Parathyroid adenoma (tissue), 2 donors: ENCODE data around the gene AMER2.

Experiments used
- H2AFZ ChIP-seq: fragments of 300-600 bp; sonication (generic); one replicate; pipeline ENCODE4 v1.7.0; 2017; ENCODE audit warnings: antibody characterized with exemption, mild to moderate bottlenecking
- H3K27ac ChIP-seq: fragments of 300-600 bp; sonication (generic); one replicate; pipeline ENCODE4 v1.7.0; 2017
- H3K27me3 ChIP-seq: fragments of 300-600 bp; sonication (generic); one replicate; pipeline ENCODE4 v1.7.0; 2017; ENCODE audit warnings: low read length; ENCODE audit not compliant: control insufficient read depth, insufficient read depth
- H3K36me3 ChIP-seq: fragments of 300-600 bp; sonication (generic); one replicate; pipeline ENCODE4 v1.7.0; 2017; ENCODE audit warnings: low read length; ENCODE audit not compliant: control insufficient read depth, insufficient read depth
- H3K4me1 ChIP-seq: fragments of 300-600 bp; sonication (generic); one replicate; pipeline ENCODE4 v1.7.0; 2017; ENCODE audit warnings: control low read depth
- H3K4me2 ChIP-seq: fragments of 300-600 bp; sonication (generic); one replicate; pipeline ENCODE4 v1.7.0; 2017; ENCODE audit warnings: low read length
- H3K4me3 ChIP-seq: fragments of 300-600 bp; sonication (generic); one replicate; pipeline ENCODE4 v1.7.0; 2017; ENCODE audit warnings: low read depth, low read length
- H3K79me2 ChIP-seq: fragments of 300-600 bp; sonication (generic); one replicate; pipeline ENCODE4 v1.7.0; 2017; ENCODE audit warnings: control low read depth
- H3K9ac ChIP-seq: fragments of 300-600 bp; sonication (generic); one replicate; pipeline ENCODE4 v1.7.0; 2017; ENCODE audit warnings: mild to moderate bottlenecking
- H3K9me3 ChIP-seq: fragments of 300-600 bp; sonication (generic); one replicate; pipeline ENCODE4 v1.7.0; 2017; ENCODE audit warnings: low read length; ENCODE audit not compliant: control insufficient read depth
- TF ChIP-seq, protein P1 (sequence below): fragments of 300-600 bp; sonication (generic); IDR thresholded peaks from one replicate; pipeline ENCODE4 v1.7.0; 2017; ENCODE audit warnings: antibody characterized with exemption, mild to moderate bottlenecking
- donor health status: primary hyperparathyroidism.

AMER2 gene

GRCh38 chr13:25132751-25133390 is 39.2 kb downstream of the AMER2 start:
- Histone ChIP-seq H3K79me2 (no peaks in the 10 kb centered on the region), H3K9me3 (no peaks in the 10 kb centered on the region), H3K27ac (no peak overlapping the region), H2AFZ (no peak overlapping the region), H3K4me3 (no peak overlapping the region), H3K36me3 (no peaks in the 10 kb centered on the region), H3K4me1 (no peaks in the 10 kb centered on the region), H3K9ac (no peak overlapping the region), H3K4me2 (no peak overlapping the region), H3K27me3 (no peaks in the 10 kb centered on the region)
- TF ChIP-seq, protein P1, sequence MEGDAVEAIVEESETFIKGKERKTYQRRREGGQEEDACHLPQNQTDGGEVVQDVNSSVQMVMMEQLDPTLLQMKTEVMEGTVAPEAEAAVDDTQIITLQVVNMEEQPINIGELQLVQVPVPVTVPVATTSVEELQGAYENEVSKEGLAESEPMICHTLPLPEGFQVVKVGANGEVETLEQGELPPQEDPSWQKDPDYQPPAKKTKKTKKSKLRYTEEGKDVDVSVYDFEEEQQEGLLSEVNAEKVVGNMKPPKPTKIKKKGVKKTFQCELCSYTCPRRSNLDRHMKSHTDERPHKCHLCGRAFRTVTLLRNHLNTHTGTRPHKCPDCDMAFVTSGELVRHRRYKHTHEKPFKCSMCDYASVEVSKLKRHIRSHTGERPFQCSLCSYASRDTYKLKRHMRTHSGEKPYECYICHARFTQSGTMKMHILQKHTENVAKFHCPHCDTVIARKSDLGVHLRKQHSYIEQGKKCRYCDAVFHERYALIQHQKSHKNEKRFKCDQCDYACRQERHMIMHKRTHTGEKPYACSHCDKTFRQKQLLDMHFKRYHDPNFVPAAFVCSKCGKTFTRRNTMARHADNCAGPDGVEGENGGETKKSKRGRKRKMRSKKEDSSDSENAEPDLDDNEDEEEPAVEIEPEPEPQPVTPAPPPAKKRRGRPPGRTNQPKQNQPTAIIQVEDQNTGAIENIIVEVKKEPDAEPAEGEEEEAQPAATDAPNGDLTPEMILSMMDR, result no peak

- Histone ChIP-seq H3K36me3 (no peaks in the 10 kb centered on the region), H3K4me3 (no peak overlapping the region), H3K9ac (no peak overlapping the region), H3K9me3 (no peaks in the 10 kb centered on the region), H3K27ac (no peak overlapping the region), H3K4me1 (no peaks in the 10 kb centered on the region), H2AFZ (no peak overlapping the region), H3K27me3 (no peaks in the 10 kb centered on the region), H3K4me2 (no peak overlapping the region), H3K79me2 (no peaks in the 10 kb centered on the region)
- TF ChIP-seq, protein P1, result no peak
These were observed 40.1 kb downstream of the AMER2 start for GRCh38 chr13:25131881-25132420.

GRCh38 chr13:25130944-25131343 is 41.1 kb downstream of the AMER2 start:
- no peak overlapping the region for H3K4me2 ChIP-seq
- no peak overlapping the region for H3K9ac ChIP-seq
- no peak overlapping the region for H3K4me3 ChIP-seq
- H3K9me3 ChIP-seq, result no peaks in the 10 kb centered on the region
- no peaks in the 10 kb centered on the region for H3K4me1 ChIP-seq
- H3K27me3 ChIP-seq, result no peaks in the 10 kb centered on the region
- H2AFZ ChIP-seq, result no peak overlapping the region
- no peaks in the 10 kb centered on the region for H3K36me3 ChIP-seq
- no peaks in the 10 kb centered on the region for H3K79me2 ChIP-seq
- TF ChIP-seq, protein P1, result no peak
- no peak overlapping the region for H3K27ac ChIP-seq

- H3K36me3 ChIP-seq, result no peaks in the 10 kb centered on the region
- no peak overlapping the region for H3K4me2 ChIP-seq
- H3K9me3 ChIP-seq, result no peaks in the 10 kb centered on the region
- no peak overlapping the region for H3K4me3 ChIP-seq
- H2AFZ ChIP-seq, result no peak overlapping the region
- H3K4me1 ChIP-seq, result no peaks in the 10 kb centered on the region
- no peaks in the 10 kb centered on the region for H3K79me2 ChIP-seq
- TF ChIP-seq, protein P1, result no peak
- H3K27me3 ChIP-seq, result no peaks in the 10 kb centered on the region
- H3K27ac ChIP-seq, result no peak overlapping the region
- no peak overlapping the region for H3K9ac ChIP-seq
These were observed 53.6 kb downstream of the AMER2 start for GRCh38 chr13:25118378-25118905.

- Histone ChIP-seq H3K79me2 (no peaks in the 10 kb centered on the region), H3K4me2 (no peak overlapping the region), H3K27me3 (no peaks in the 10 kb centered on the region), H3K4me3 (no peak overlapping the region), H3K9ac (no peak overlapping the region), H3K4me1 (no peaks in the 10 kb centered on the region), H3K9me3 (no peaks in the 10 kb centered on the region), H2AFZ (no peak overlapping the region), H3K36me3 (no peaks in the 10 kb centered on the region), H3K27ac (no peak overlapping the region)
- TF ChIP-seq, protein P1, result no peak
These were observed 54.8 kb downstream of the AMER2 start for GRCh38 chr13:25117312-25117711.
